Mammary epithelial cell (primary cell): ENCODE measurements around the gene LRRC47.

Source experiments
- CTCF ChIP-seq, 2 donors: IDR thresholded peaks in 1 of 2; conservative IDR thresholded peaks in 1 of 2; 2 replicates each; pipeline ENCODE4 v1.5.1; 2011 to 2012; ENCODE audit warnings: inconsistent platforms in 2 of 2, low read length in 2 of 2, mild to moderate bottlenecking in 2 of 2, control low read depth in 1 of 2, low read depth in 1 of 2; ENCODE audit not compliant: insufficient read depth in 1 of 2; ENCODE audit errors: extremely low read depth in 1 of 2
- EZH2 ChIP-seq: IDR thresholded peaks from 2 replicates; pipeline ENCODE4 v1.6.1; 2012; ENCODE audit warnings: low read length, inconsistent platforms, borderline replicate concordance

- TF ChIP-seq CTCF (conservative IDR thresholded peaks at IDR 0.05 in 1 of 2, IDR thresholded peaks at IDR 0.05 in 1 of 2; ENCODE audit: extremely low read depth in 1 of 2, insufficient read depth in 1 of 2, low read depth in 1 of 2, low read length in 2 of 2), result no peak
- no peak for TF ChIP-seq EZH2
These were observed 61.7 kb downstream of the LRRC47 start for GRCh38 chr1:3734602-3735001.
